ENCODE results near the gene NPEPPS.
"Not testable (repeated sequence)": the region's sequence is repeated elsewhere in the genome, so short reads cannot be mapped to it uniquely, and the experiment has no call there.

Gene NPEPPS

DNA sequence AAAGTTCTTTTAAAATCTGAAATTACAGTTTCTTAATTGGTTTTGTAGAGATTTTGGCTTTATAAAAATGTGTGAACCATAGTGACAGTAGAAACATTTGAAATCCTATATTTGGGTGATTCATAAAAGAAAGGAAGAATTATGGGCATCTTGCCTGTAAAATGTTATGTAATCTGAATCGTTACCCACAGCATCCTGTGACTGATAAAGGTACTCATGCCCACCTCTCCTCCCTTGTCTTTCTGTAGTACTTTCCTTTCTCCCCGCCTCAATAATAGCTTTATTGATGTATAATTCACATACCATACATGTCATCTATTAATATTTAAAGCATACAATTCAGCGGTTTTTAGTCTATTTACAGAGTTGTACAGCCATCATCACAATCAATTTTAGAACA is 36.4 kb downstream of the NPEPPS start:
- not testable (repeated sequence) for DNase-seq

DNA sequence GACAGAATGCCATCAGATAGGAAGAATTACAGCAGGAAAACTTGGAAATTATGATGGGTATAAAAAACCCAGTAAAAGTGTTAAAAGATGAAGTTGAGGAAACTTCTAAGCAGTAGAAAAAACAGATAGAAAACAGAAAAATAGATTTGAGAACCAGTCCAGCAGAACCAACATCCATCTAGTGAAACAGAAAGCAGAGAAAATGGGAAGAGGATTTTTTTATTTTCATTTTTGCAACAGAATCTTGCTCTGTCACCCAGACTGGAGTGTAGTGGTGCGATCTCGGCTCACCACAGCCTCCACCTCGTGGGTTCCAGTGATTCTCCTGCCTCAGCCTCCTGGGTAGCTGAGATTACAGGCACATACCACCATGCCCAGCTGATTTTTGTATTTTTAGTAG is 41.7 kb downstream of the NPEPPS start:
- not testable (repeated sequence) for DNase-seq

DNA sequence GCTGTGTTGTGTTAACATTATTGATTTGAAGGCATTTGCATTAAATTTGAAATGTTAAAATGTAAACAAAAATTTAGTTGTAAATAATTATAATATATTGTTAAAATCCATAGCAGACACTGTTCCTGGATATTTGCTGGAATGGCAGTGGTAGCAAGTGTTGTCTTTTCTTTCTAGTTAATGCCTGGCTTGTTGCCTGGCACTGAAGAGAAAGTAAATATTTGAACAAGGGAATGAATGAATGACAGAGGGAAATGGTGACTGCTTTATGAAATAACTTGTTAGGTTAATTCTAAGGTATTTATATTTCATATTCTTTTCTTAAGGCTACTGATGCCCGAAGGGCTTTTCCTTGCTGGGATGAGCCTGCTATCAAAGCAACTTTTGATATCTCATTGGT is 51.5 kb downstream of the NPEPPS start:
- DNase-seq: not testable (repeated sequence)

DNA sequence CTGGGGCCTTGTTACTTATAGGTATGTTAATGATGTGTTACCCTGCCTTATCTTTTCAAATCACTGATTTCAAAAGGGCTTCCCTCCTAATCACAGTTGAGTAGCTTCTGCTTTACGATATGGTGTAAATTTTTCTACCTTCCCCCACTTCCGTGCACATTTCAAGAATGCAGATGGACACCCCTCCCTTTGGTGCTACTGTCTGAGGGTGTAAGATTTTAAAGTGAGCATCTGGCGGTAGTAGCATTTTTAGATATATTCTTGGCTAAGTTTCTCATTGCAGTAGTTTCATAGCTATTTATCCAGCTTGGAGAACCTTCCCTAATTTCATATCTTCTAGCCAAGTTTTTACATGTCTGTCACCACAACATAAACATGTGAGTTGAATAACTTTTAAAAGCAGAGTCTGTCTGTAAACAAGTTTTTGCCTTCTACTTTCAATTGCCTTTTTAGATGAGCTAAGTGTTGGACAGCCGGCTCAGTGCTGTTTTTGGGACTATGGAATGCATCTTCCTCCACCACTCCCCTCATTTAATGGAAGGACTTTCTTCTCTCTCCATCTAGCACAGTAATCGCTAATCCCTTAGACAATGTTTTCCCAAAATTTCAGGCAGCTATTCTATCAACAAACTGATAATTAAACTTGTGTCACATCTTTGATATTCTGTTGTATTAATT is 55.6 kb downstream of the NPEPPS start:
- not testable (repeated sequence) for DNase-seq

DNA sequence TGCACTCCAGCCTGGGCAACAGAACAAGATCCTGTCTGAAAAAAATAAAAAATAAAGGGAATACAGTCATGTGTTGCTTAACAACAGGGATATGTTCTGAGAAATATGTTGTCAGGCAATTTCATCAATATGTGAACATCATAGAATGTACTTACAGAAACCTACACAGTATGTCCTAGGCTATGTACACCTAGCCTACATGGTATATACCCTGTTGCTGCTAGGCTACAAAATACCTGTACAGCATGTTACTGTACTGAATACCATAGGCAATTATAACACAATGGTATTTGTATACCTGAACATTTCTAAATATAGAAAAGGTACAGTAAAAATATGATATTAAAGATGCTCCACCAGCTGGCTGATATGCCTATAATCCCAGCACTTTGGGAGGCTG is 62.6 kb downstream of the NPEPPS start:
- DNase-seq: not testable (repeated sequence)

DNA sequence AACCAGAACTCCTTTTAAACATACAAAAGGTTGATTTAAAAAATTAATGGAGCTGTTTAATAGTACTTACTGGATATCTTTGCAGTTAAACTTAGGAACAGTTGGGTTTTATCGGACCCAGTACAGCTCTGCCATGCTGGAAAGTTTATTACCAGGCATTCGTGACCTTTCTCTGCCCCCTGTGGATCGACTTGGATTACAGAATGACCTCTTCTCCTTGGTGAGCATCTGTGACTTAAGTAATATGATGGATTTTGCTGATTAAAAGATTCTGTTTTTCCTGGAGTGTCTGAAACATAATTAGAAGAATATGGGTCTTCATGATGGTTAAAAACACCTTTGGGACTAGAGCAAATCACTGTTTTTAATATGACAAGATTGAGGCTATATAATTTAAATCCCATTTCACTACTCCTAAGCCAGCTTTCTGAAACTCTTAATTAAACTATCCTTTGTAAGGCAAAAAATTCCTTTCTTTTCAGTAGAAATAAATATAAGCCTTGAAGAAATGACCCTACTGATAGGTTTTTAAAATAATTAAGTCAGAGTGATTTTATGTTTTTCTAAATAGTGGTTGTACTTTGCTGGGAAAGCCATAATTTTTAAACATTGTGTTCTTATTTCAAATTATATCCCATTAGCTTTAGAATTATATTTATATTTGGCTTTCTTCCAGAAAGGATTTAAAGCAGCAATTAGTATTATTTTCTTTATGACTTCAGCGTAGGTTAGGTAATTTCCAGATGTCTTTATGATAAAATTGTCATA is 73.1 kb downstream of the NPEPPS start:
- no peak for DNase-seq

DNA sequence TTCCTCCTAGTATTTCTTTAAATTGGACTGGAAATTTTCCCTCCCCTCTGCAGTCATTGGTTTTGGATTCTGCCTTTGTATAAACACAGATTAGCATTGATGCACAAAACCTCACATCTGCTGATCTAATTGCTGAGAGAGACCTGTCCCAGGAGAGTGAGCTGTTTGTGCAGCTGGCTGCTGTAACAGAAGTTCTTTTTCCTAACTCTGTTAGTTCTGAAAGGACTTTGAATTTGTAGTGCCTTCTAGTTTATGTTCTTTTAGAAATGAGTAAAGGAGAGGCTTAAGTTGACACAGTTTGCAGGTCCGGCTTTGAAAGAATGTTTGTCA is 73.7 kb downstream of the NPEPPS start:
- no peak for DNase-seq

DNA sequence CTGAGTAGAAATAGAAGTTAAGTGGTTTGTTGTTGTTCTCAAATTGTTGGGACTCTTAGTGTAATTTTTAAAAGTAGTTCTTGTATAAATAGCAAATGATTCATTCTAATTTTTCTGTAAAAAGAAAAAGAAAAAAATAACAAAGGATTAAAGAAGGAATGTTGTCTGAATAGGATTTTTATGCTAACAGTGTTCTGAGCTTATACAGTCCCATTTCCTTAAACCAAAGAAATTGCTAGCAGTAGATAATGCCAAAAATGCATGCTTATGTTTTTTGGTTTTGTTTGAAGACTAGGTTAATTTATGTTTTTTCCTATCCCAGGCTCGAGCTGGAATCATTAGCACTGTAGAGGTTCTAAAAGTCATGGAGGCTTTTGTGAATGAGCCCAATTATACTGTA is 74.1 kb downstream of the NPEPPS start:
- DNase-seq: no peak

DNA sequence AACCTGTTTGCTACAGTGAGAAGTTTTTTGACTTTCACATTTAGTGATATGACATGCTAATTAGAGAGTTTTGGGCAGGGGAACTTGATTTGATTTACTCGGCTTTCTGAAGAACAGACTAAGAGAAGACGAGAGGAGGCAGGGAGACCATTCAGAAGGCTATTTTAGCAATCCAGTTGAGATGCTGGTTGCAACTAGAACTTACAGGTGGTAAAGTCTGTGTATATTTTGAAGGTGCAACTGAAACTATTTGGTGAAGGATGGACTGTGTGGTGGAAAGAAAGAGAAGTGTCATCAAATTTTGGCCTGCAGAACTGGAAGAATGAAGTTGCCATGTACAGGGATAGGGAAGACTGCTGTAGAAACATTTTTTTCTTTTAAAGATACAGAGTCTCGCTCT is 76.6 kb downstream of the NPEPPS start:
- no peak for DNase-seq

DNA sequence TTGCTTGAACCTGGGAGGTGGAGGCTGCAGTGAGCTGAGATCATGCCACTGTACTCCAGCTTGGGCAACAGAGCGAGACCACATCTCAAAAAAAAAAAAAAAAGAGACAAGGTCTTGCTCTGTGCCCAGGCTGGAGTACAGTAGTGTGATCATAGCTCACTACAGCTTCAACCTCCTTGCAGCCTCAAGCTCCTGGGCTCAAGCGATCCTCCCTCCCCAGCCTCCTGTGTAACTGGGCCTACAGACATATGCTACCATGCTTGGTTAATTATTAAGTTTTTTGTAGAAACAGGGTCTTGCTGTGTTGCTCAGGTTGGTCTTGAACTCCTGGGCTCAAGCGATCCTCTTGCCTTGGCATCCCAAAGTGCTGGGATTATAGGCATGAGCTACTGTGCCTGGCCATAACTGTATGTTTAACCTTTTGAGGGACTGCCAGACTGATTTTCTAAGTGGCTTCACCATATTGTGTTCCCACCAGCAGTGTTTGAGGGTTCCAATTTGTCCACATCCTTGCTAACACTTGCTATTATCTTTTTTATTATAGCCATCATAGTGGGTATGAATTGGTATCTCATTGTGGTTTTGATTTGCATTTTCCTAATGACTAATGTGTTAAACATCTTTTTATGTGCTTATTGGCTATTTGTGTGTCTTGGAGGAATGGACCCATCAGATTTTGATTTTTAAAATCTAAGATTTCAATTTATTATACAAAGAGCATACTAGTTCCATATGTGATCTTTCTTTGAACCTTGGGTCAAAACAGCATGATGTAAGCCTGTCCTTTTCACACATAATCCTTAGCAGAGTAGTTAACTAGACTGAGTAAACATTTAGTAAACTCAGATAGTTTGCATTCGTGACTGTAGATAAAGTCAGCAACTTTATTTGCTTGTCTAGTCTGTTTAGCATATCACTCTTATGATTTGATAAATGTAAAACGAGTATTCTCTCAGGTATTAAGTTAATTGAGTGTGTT is 80.8 kb downstream of the NPEPPS start:
- DNase-seq: no peak

DNA sequence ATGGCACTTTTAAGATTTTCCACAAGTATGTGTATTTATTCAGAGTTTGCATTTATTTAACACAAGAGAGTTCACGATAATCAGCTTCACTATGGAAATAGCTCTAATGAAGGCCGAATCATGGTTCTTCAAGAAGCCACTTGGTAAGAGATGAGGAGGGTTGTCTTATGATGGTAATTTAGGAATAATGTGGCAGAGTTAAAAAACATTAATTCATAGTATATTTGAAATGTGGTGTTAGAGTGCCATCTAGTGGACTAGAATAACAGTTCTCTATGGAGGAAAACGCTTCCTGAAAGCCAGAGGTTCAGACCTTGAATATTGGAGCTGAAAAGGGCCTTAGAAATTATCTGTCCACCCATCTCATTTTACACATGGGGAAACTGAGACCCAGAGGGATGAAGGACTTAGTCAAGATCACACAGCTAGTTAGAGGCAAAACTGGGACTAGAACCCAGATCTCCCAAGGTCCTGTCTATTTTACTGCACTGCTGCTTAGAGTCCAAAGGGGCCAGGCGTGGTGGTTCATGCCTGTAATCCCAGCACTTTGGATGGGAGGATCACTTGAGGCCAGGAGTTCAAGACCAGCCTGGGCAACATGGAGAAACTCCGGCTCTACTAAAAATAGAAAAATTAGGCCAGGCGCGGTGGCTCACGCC is 85.0 kb downstream of the NPEPPS start:
- no peak for DNase-seq

DNA sequence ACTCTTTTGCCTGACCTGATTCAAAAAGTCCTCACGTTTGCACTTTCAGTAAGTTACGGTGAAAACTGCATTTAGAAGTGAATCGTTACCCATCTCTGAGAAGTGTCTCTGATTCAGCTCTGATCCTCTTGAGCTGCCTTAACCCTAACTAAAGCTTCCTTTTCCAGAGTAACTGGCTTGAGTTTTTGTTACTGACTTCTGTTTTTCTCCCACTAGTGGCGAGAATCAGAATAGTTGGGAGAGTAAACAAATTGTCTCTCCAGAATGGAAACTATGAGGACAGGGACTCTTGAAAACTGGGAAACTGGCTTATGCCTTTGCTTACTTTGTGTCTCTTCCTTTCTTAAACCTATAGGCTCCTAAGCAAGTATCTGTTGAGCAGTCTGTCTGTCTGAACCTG is 87.5 kb downstream of the NPEPPS start:
- DNase-seq: no peak

DNA sequence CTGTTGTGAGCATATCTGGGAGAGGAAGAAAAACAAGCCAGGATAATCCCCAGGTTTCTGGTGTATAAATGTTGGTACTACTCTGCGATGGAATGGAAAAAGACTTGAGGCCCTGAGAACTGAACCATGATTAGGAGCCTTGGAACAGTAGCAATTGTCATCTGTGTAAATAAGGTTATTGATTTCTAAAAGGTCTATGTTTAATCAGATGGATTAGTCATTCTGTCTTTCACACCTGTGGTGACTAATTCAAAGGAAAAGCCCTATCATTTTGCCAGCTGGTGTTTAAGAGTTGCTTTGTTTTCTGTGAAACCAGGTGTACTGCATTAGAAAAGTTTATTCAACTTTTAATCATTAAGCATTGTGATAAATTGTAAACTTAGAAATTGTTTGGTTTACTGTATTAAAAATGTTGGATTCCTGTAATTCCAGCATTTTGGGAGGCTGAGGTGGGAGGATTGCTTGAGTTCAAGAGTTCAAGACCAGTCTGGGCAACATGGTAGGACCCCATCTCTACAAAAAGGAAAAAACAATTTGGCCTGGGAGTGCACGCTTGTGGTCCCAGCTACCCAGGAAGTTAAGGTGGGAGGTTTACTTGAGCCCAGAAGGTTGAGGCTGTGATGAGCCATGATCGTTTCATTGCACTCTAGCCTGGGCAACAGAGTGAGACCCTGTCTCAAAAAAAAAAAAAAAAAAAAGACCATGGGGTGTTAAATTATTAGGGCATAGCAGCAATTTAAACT is 89.8 kb downstream of the NPEPPS start:
- no peak for DNase-seq

DNA sequence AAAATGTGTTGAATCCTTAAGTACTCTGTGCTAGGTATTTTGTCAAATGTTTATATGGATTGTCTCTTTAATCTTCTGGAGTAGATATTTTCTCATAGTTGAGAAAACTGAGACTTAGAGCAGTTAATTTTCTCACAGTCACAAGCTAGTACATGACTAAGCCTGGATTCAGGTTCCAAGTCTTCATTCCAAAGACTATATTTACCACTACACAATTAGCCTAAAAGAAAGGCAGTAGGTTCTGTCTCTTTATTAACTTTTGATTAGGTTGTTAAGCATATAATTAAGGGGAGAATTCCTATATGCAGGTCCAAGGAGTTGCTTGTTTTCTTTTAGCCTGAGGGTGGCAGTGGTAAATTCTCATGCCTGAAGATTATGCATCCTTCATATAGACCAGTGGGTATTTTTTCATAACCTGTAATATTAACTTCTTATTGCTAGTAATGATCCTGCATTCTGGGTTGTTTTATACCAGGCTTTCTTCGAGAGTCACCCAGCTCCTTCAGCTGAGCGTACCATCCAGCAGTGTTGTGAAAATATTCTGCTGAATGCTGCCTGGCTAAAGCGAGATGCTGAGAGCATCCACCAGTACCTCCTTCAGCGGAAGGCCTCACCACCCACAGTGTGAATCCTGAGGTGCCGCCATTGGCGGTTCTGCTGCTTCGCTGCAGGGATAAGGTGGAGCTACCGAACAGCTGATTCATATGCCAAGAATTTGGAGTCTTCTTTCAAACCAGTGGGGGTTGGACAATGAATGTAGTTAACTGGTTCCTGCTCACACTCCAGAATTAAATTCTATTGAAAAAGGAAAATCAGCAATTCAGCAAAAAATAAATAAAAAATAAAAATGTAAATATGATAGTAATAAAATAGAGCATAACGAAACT is 90.6 kb downstream of the NPEPPS start:
- DNase-seq: no peak

DNA sequence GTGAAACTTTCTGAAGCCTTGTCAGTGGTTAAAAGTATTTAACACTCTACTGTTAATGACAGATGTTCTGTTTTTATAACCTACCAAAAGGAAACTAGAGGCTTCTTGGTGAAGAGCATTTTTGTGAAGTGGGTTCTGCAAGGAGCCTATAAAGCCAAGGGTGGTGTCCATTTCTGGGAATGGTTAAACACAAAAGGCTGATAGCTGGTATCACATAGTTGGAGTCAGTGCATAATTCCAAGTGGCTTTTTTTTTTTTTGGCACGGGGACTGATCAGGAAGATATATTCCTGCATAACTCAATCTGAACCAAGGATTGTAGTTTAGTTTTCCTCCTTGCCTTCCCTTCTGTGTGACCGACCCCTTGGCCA is 91.3 kb downstream of the NPEPPS start:
- no peak for DNase-seq

DNA sequence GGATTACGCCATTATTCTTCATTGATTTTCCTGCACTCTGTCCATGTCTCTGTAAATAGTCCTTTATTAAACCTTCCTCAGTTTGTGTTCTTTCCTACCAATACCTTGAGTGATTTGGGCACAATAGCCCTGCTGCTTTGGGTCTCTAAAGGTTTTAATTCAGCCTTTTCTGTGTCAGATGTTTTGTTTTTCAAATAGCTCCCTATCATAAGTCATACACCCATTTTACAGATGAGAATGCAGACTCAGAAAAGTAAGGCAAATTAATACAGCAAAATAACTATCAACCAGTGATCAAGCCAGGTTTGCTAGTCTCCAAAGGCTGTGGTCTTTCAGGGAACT is 93.8 kb downstream of the NPEPPS start:
- DNase-seq: no peak

DNA sequence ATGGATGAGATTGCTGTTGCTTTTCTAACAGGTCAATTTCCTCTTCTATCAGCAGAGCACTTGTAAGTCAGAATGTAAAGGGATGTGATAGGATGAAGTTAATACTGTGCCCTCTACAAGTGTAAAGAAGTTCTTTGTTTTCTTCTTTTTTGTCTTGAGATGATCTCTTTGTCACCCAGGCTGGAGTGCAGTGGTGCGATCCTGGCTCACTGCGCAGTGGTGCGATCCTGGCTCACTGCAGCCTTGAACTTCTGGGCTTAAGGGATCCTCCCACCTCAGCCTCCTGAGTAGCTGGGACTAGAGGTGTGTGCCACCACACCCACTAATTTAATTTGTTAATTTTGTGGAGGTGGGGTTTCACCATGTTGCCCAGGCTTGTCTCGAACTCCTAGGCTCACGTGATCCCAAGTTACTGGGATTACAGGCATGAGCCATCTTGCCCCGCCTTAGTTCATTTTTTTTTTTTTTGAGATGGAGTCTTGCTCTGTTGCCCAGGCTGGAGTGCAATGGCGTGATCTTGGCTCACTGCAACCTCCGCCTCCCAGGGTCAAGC is 97.2 kb downstream of the NPEPPS start:
- DNase-seq: no peak

DNA sequence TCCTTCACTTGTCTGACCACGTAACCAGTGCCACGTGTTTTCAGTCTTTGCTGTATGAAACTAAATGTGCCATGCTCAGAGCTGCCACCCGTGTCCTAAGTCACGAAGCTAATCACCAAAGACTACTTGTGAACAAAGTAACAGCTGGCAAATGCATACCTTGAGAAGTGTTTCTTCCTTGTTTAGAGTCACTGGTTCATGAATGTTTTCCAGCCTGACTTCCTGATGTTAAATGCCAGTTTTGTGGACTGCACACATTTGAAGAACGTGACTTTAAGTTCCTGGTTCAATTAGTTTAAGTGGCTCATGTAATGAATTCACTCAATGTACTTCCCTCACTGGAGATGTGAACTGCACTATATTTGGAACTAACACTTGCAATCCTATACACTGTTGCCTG is 98.9 kb downstream of the NPEPPS start:
- DNase-seq: no peak

DNA sequence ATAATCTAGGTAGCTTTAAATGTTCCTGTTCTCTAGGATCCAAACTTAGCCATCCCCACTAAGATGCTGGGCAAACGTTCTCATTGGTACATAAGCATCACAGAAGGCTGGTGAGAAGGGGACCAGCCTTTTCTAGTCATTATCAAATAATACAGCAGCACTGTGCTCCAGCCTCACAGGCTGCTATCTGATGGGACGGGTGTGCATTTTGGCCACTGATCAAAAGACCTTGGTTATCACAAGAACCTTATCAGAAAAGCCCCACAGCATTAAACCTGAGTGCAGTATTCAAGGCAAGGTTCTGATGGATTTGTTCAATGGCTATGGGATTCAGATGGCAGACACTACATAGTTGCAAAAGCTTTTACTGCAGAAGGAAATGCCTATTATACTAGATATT is 99.7 kb downstream of the NPEPPS start:
- no peak for DNase-seq

DNA sequence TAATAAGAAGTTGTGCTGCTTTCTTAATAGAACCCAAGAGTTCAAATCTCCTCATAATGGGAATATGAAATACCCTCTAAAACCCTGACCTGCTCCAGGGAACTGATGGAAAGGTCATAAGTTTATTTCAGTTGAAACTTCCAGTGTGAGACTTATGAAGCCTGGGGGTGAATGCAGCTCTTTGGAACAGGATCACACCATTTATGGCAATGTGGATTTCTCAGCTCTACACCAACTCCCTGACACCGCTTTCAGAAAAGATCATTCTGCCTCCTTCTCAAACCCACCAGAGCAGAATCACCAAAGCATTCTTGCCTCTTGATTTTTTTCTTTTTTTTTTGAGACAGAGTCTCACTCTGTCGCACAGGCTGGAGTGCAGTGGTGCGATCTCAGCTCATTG is 102.1 kb downstream of the NPEPPS start:
- DNase-seq: no peak

DNA sequence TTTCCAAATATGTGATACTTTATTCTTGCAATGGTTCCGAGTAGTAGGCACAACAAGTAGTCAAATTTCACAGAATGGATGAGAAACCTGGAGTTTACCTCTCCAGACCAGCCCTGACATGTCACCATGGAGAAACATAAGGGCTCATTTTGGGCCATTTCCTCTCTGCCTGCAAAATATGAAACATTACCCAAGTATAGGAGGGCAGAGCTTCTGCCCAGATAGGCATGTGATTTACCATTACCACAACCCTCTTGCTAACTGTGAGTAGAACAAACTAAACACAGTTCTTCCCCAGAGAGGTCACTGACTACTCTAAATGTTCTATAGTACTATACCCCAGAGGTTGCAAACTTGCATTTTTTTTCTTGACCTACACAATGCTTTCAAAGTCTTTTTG is 103.1 kb downstream of the NPEPPS start:
- no peak for DNase-seq

Data from activated gamma-delta T cell treated with Interleukin-2 at 50 U/mL for 16 hours (primary cell).